Pulmonary artery endothelial cell (primary cell): ENCODE data around the gene RUBCNL. TPM values are rescaled to one million over a fixed set of nuclear protein-coding genes. Genes with fewer than 3 reads are reported as not detected.
A peak's percentile ranks its signal among the peaks of the same experiment; 100 is the strongest.

Experiments used
- DNase-seq: peaks from one replicate; pipeline ENCODE4 v3.0.0-alpha.2; 2011; ENCODE audit warnings: low read depth, low spot score
- total RNA-seq: library from RNA; depleted of rRNA; stranded (reverse); fragments of >200 nt; gene quantifications from 2 replicates; pipeline ENCODE4 v1.2.3, GENCODE V29; 2014

RUBCNL gene
- total RNA-seq, 1 donor from 2014 or later, result not detected

- DNase-seq, result no peak
Measured at GRCh38 chr13:46340631-46341111, 46.4 kb downstream of the RUBCNL start.

- no peak for DNase-seq
Measured at GRCh38 chr13:46340011-46340410, 47.0 kb downstream of the RUBCNL start.

GRCh38 chr13:46339035-46339666, 47.9 kb downstream of the RUBCNL start:
- no peak for DNase-seq

GRCh38 chr13:46337700-46338099, 49.4 kb downstream of the RUBCNL start:
- DNase-seq, result no peak

GRCh38 chr13:46334035-46334822, 52.8 kb downstream of the RUBCNL start:
- DNase-seq, result no peak

- no peak for DNase-seq
Measured at GRCh38 chr13:46332772-46333171, 54.3 kb downstream of the RUBCNL start.

GRCh38 chr13:46329624-46330023, 57.4 kb downstream of the RUBCNL start:
- DNase-seq, result no peak

GRCh38 chr13:46327246-46327645, 59.8 kb downstream of the RUBCNL start:
- no peak for DNase-seq

GRCh38 chr13:46324976-46325375, 62.1 kb downstream of the RUBCNL start:
- DNase-seq, result no peak

- DNase-seq, result peak; percentile 13
Measured at GRCh38 chr13:46321494-46322225, 65.4 kb downstream of the RUBCNL start.

GRCh38 chr13:46320821-46321220, 66.2 kb downstream of the RUBCNL start:
- no peak for DNase-seq

GRCh38 chr13:46320406-46320805, 66.6 kb downstream of the RUBCNL start:
- DNase-seq, result no peak

GRCh38 chr13:46318986-46319385, 68.1 kb downstream of the RUBCNL start:
- DNase-seq, result no peak

GRCh38 chr13:46317120-46317519, 69.9 kb downstream of the RUBCNL start:
- no peak for DNase-seq

GRCh38 chr13:46315491-46316075, 71.5 kb downstream of the RUBCNL start:
- no peak for DNase-seq

- DNase-seq, result no peak
Measured at GRCh38 chr13:46315036-46315435, 72.0 kb downstream of the RUBCNL start.

GRCh38 chr13:46314587-46314986, 72.5 kb downstream of the RUBCNL start:
- DNase-seq, result no peak

GRCh38 chr13:46313432-46314257, 73.4 kb downstream of the RUBCNL start:
- no peak for DNase-seq

GRCh38 chr13:46313024-46313423, 74.0 kb downstream of the RUBCNL start:
- DNase-seq, result no peak

- DNase-seq, result no peak
Measured at GRCh38 chr13:46311217-46311616, 75.8 kb downstream of the RUBCNL start.

- DNase-seq, result no peak
Measured at GRCh38 chr13:46310066-46310465, 77.0 kb downstream of the RUBCNL start.
